Testis (tissue), 3 donors: ENCODE data around the gene INSC. TPM values are rescaled to one million over a fixed set of nuclear protein-coding genes. Genes with fewer than 3 reads are reported as not detected.
A peak's percentile ranks its signal among the peaks of the same experiment; 100 is the strongest.

Experiments
- DNase-seq: peaks from one replicate; pipeline ENCODE4 v3.0.0-alpha.2; 2019
- H3K27ac ChIP-seq, 2 donors: fragments of 200-600 bp; sonication (generic); one replicate each; pipeline ENCODE4 v1.5.1; 2019
- H3K27me3 ChIP-seq: fragments of 200-600 bp; sonication (generic); one replicate; pipeline ENCODE4 v1.5.1; 2019
- H3K36me3 ChIP-seq: fragments of 200-600 bp; sonication (generic); one replicate; pipeline ENCODE4 v1.5.1; 2017; ENCODE audit warnings: low read depth; ENCODE audit errors: missing control alignments
- H3K4me1 ChIP-seq: fragments of 200-600 bp; sonication (generic); one replicate; pipeline ENCODE4 v1.5.1; 2019
- H3K4me3 ChIP-seq, 2 donors: fragments of 200-600 bp; sonication (generic); one replicate each; pipeline ENCODE4 v1.5.1; 2017 to 2019
- H3K9me3 ChIP-seq: fragments of 200-600 bp; sonication (generic); one replicate; pipeline ENCODE4 v1.5.1; 2017
- CTCF ChIP-seq, 3 experiments: fragments of 450-650 bp in 2 of 3; fragments of 200-600 bp in 1 of 3; sonication (generic) in 1 of 3; IDR thresholded peaks; one replicate each; pipeline ENCODE4 v1.5.1; 2016 to 2019; ENCODE audit warnings: antibody characterized with exemption in 3 of 3, mild to moderate bottlenecking in 2 of 3, moderate library complexity in 1 of 3
- POLR2A ChIP-seq: fragments of 450-650 bp; IDR thresholded peaks from one replicate; pipeline ENCODE4 v1.6.1; 2017; ENCODE audit warnings: antibody characterized with exemption, mild to moderate bottlenecking, moderate library complexity
- WGBS, 2 donors: methylation state at CpG; one replicate each; pipeline ENCODE4 v1.1.5; 2018; 5-methylcytosine and 5-hydroxymethylcytosine counted together
- intact Hi-C: fragments of 100-400 bp; cut with DNase I; formaldehyde crosslinking; loops from one replicate; pipeline ENCODE4 v1.15.1; 2023; ENCODE audit warnings: low total_unique reads
- polyA plus RNA-seq: library from polyadenylated mRNA; stranded (reverse); fragments of 350-450 nt; fragmentation: Illumina TruSeq; extraction: RNeasy Lipid Tissue Mini Kit (QIAGEN cat#74804); gene quantifications from one replicate; pipeline ENCODE4 v1.2.3, GENCODE V29; 2014; ENCODE audit warnings: low read depth, low replicate concordance; ENCODE audit not compliant: insufficient read depth
- total RNA-seq, 2 donors: library from RNA; depleted of rRNA; stranded (reverse); fragments of >200 nt; gene quantifications; one replicate each; pipeline ENCODE4 v1.2.3, GENCODE V29; 2016

INSC gene
- total and polyA plus RNA-seq, 3 donors from 2014 or later: 2.2 to 2.5 (median 2.2) TPM

GRCh38 chr11:15073361-15074205 is 41.1 kb upstream of the INSC start, which contains the start of gene CALCB:
Gene CALCB, plus strand, starts transcription at chr11:15073593. Its CDS starts 1,126 bp downstream, at chr11:15074719.
- WGBS, 2 donors: 2 to 4% methylated on average over 21 to 55 of the region's 60 CpGs
- no peaks in the 10 kb centered on the region for H3K27me3 ChIP-seq
- intact Hi-C loops: no loop called here

GRCh38 chr11:15074206-15075161 is 40.2 kb upstream of the INSC start:
- intact Hi-C loops: no loop called here
- WGBS, 2 donors: 3% methylated on average over 17 to 33 of the region's 33 CpGs
- H3K4me3 ChIP-seq: peak overlapping the region in 1 of 2 donors; percentile 0

More at GRCh38 chr11:15073361-15074205, 41.1 kb upstream of the INSC start, which contains the start of gene CALCB:
- no peak within 1 kb of the TSS for H3K27ac ChIP-seq
- DNase-seq: peak; percentile 14
- H3K4me3 ChIP-seq: peak within 1 kb of the TSS; percentile 0 to 21
- peaks cover 3% of the 10 kb centered on the region for H3K4me1 ChIP-seq
- H3K9me3 ChIP-seq: no peaks in the 10 kb centered on the region
- TF ChIP-seq POLR2A (no peak), CTCF (IDR thresholded peaks at IDR 0.05) (no peak)
- H3K36me3 ChIP-seq: no peaks in the 10 kb centered on the region

GRCh38 chr11:15075162-15075526 is 39.6 kb upstream of the INSC start:
- intact Hi-C loops: no loop called here
- no peaks in the 10 kb centered on the region for H3K27me3 ChIP-seq

More at GRCh38 chr11:15074206-15075161, 40.2 kb upstream of the INSC start:
- TF ChIP-seq POLR2A: no peak
- TF ChIP-seq CTCF (IDR thresholded peaks at IDR 0.05): peak; percentile 51 to 71 (median 61)
- peak; percentile 94 for DNase-seq
- Histone ChIP-seq H3K36me3 (no peaks in the 10 kb centered on the region), H3K27ac (no peak overlapping the region), H3K27me3 (no peaks in the 10 kb centered on the region), H3K4me1 (peaks cover 3% of the 10 kb centered on the region), H3K9me3 (no peaks in the 10 kb centered on the region)

GRCh38 chr11:15091175-15091574 is 23.5 kb upstream of the INSC start:
- no peaks in the 10 kb centered on the region for H3K9me3 ChIP-seq
- intact Hi-C loops: no loop called here
- no peaks in the 10 kb centered on the region for H3K4me1 ChIP-seq
- DNase-seq: no peak
- no peaks in the 10 kb centered on the region for H3K27me3 ChIP-seq
- no peak overlapping the region for H3K27ac ChIP-seq
- no peak for TF ChIP-seq CTCF (IDR thresholded peaks at IDR 0.05)
- no peak for TF ChIP-seq POLR2A
- H3K36me3 ChIP-seq: no peaks in the 10 kb centered on the region
- no peak overlapping the region for H3K4me3 ChIP-seq

More at GRCh38 chr11:15075162-15075526, 39.6 kb upstream of the INSC start:
- WGBS, 2 donors: 34 to 36% methylated on average over 2 to 4 of the region's 4 CpGs
- Histone ChIP-seq H3K4me1 (peaks cover 3% of the 10 kb centered on the region), H3K27ac (no peak overlapping the region), H3K36me3 (no peaks in the 10 kb centered on the region), H3K4me3 (no peak overlapping the region), H3K9me3 (no peaks in the 10 kb centered on the region)
- no peak for DNase-seq
- TF ChIP-seq CTCF (IDR thresholded peaks at IDR 0.05) (no peak), POLR2A (no peak)
